OCI-LY3 (cell line): Measurements from ENCODE around the gene SFXN5.

Experiments used
- CTCF ChIP-seq: fragments of 200-600, 300-600 bp; sonication (generic); IDR thresholded peaks from 2 replicates; pipeline ENCODE4 v1.5.1; 2014; ENCODE audit warnings: antibody characterized with exemption, low read length, low read depth
- EZH2phosphoT487 ChIP-seq: fragments of 200-600 bp; shearing (Covaris generic); IDR thresholded peaks from 2 replicates; pipeline ENCODE4 v1.6.1; 2018; ENCODE audit warnings: antibody characterized with exemption, mixed run types, low read depth

GRCh38 chr2:72975017-72975416 is 96.5 kb downstream of the SFXN5 start:
- TF ChIP-seq CTCF = no peak
- TF ChIP-seq EZH2phosphoT487 = no peak
